Bronchial epithelial cell (primary cell): ENCODE measurements around the gene MMP15. TPM values are rescaled to one million over a fixed set of nuclear protein-coding genes. Genes with fewer than 3 reads are reported as not detected.

ENCODE experiments used
- DNase-seq: peaks from one replicate; pipeline ENCODE4 v3.0.0-alpha.2; 2010; ENCODE audit warnings: low read depth
- FAIRE-seq: peaks from 2 replicates; lab custom pipeline; 2011; peaks lifted over from hg19 to GRCh38; lab: Jason Lieb, UNC
- H3K27me3 ChIP-seq: 2 replicates; pipeline ENCODE4 v1.5.1; 2011; ENCODE audit warnings: low read length; ENCODE audit not compliant: control insufficient read depth, insufficient read depth
- H3K36me3 ChIP-seq: 2 replicates; pipeline ENCODE4 v1.5.1; 2011; ENCODE audit warnings: low read length; ENCODE audit not compliant: control insufficient read depth, insufficient read depth
- H3K4me3 ChIP-seq: 2 replicates; pipeline ENCODE4 v1.5.1; 2011; ENCODE audit warnings: mild to moderate bottlenecking, low read depth, low read length, control low read depth
- CTCF ChIP-seq: IDR thresholded peaks from 2 replicates; pipeline ENCODE4 v1.5.1; 2011; ENCODE audit warnings: mild to moderate bottlenecking, moderate library complexity, low read length, control low read depth, inconsistent platforms; ENCODE audit not compliant: insufficient read depth, severe bottlenecking
- total RNA-seq: library from RNA; depleted of rRNA; stranded (reverse); fragments of >200 nt; gene quantifications from 2 replicates; pipeline ENCODE4 v1.2.1, GENCODE V29; 2014

Gene MMP15
- total RNA-seq, 1 donor from 2014 or later = 8.4 TPM

- DNase-seq = no peak
These were observed 20.7 kb downstream of the MMP15 start for GRCh38 chr16:58046054-58046881.

GRCh38 chr16:58046936-58047335, 21.4 kb downstream of the MMP15 start:
- Histone ChIP-seq H3K4me3 (no peak overlapping the region), H3K36me3 (no peaks in the 10 kb centered on the region), H3K27me3 (peaks cover 2% of the 10 kb centered on the region)
- DNase-seq (no peak), FAIRE-seq (no peak)
- TF ChIP-seq CTCF = no peak

More at GRCh38 chr16:58046054-58046881, 20.7 kb downstream of the MMP15 start:
- H3K27me3 ChIP-seq = peaks cover 2% of the 10 kb centered on the region
- H3K4me3 ChIP-seq = no peak overlapping the region
- TF ChIP-seq CTCF = no peak
- H3K36me3 ChIP-seq = no peaks in the 10 kb centered on the region
- FAIRE-seq = no peak

- Histone ChIP-seq H3K27me3 (peaks cover 2% of the 10 kb centered on the region), H3K4me3 (no peak overlapping the region), H3K36me3 (no peaks in the 10 kb centered on the region)
- no peak for TF ChIP-seq CTCF
- no peak for FAIRE-seq
- no peak for DNase-seq
These were observed 22.2 kb downstream of the MMP15 start for GRCh38 chr16:58047557-58048348.

- no peak overlapping the region for H3K4me3 ChIP-seq
- FAIRE-seq (no peak), DNase-seq (no peak)
- no peak for TF ChIP-seq CTCF
- no peaks in the 10 kb centered on the region for H3K36me3 ChIP-seq
- H3K27me3 ChIP-seq = peaks cover 2% of the 10 kb centered on the region
These were observed 23.1 kb downstream of the MMP15 start for GRCh38 chr16:58048494-58049231.

GRCh38 chr16:58049232-58050185, 24.0 kb downstream of the MMP15 start:
- H3K36me3 ChIP-seq = no peaks in the 10 kb centered on the region
- no peak for TF ChIP-seq CTCF
- no peak overlapping the region for H3K4me3 ChIP-seq
- DNase-seq (no peak), FAIRE-seq (no peak)
- peaks cover 2% of the 10 kb centered on the region for H3K27me3 ChIP-seq
